Measurements from ENCODE around the gene NRXN3.

GRCh38 chr14:78683981-78684380 is 513.8 kb downstream of the NRXN3 start:
- no peak for TF ChIP-seq CTCF (IDR thresholded peaks at IDR 0.05 in 4 of 5, conservative IDR thresholded peaks at IDR 0.05 in 1 of 5)
- no peak for TF ChIP-seq POLR2A (IDR thresholded peaks at IDR 0.05)
